ENCODE data around the gene SH3BP2.

- TF ChIP-seq EZH2 (IDR thresholded peaks at IDR 0.05; ENCODE audit: low read length, unreplicated experiment): no peak
- no peak for TF ChIP-seq EZH2phosphoT487 (IDR thresholded peaks at IDR 0.05; ENCODE audit: borderline replicate concordance, low read length)
- TF ChIP-seq CTCF (conservative IDR thresholded peaks at IDR 0.05; ENCODE audit: low read depth, low read length): no peak
Observed at GRCh38 chr4:2816401-2816954, 23.6 kb downstream of the SH3BP2 start.

Data from PC-3 (cell line).